GM04504 (cell line): Measurements from ENCODE around the gene SLC7A9.

Experiments
- DNase-seq: peaks from one replicate; pipeline ENCODE4 v3.0.0-alpha.2; 2012; ENCODE audit warnings: low read depth

SLC7A9 gene

GRCh38 chr19:32828643-32829344 lies 40.8 kb downstream of the SLC7A9 start:
- DNase-seq = no peak

GRCh38 chr19:32828139-32828538 lies 41.4 kb downstream of the SLC7A9 start:
- no peak for DNase-seq

- no peak for DNase-seq
Measured at GRCh38 chr19:32824916-32825608, 44.5 kb downstream of the SLC7A9 start.

- no peak for DNase-seq
Measured at GRCh38 chr19:32824191-32824751, 45.3 kb downstream of the SLC7A9 start.

DNA sequence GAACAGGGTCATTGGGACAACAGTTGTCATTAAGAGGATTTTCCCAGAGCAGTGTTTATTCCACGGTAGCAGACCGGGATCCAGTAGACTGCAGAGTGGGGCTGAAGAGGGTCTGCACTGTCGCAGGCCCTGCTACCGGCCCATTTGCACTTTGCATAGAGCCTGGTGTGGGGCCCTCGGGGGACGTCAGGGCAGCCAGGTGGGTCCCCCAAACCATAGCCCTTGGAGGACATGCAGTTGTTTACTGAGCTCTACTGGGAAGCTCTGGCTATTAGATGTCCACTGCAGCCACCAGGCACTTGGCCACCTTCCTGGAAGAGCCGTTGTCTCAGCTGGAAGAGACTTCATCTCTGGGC lies 45.8 kb downstream of the SLC7A9 start:
- DNase-seq = no peak

- DNase-seq = no peak
Measured at GRCh38 chr19:32822916-32823746, 46.4 kb downstream of the SLC7A9 start.

- no peak for DNase-seq
Measured at GRCh38 chr19:32819419-32820400, 49.9 kb downstream of the SLC7A9 start.

DNA sequence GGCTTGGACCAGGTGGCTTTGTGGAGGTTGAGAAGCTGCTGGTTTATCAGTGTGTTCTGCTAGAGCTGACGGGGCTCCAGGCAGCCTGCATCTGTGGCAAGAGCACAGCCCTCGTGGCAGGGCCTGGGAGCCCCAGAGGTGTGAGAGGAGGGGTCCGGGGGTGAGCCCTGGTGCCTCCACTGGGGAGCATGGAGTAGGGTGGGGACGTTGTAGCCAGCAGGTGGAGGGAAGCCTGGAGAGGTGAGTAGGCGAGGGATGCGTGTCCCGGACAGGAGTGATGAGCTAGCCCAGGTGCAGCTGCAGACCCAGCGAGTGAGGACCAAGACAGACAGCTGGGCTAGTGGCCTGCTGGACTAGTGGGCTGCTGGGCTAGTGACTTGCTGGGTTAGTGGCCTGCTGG lies 51.0 kb downstream of the SLC7A9 start:
- no peak for DNase-seq

GRCh38 chr19:32817569-32818476 lies 51.7 kb downstream of the SLC7A9 start:
- no peak for DNase-seq

GRCh38 chr19:32816555-32817099 lies 52.9 kb downstream of the SLC7A9 start:
- no peak for DNase-seq

- DNase-seq = no peak
Measured at GRCh38 chr19:32814624-32815023, 54.9 kb downstream of the SLC7A9 start.

GRCh38 chr19:32813862-32814425 lies 55.6 kb downstream of the SLC7A9 start:
- DNase-seq = no peak

- DNase-seq = no peak
Measured at GRCh38 chr19:32812571-32812970, 57.0 kb downstream of the SLC7A9 start.

GRCh38 chr19:32812036-32812435 lies 57.5 kb downstream of the SLC7A9 start:
- no peak for DNase-seq

GRCh38 chr19:32811151-32811550 lies 58.4 kb downstream of the SLC7A9 start:
- no peak for DNase-seq

DNA sequence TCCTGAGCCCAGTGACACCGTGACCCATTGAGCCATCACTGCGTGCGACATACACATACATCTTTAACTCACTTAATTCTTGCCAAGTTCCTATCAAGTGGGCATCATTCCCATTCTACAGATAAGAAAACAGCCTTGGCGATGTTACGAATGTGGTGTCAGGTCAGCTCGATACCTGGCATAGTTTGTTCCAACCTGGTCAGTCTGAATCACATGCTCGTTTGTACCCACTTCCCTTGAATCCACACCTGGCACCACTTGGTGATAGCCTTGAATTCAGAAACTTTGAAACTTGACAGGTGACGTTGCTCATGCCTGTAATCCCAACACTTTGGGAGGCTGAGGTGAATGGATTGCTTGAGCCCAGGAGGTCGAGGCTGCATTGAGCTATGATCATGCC lies 59.1 kb downstream of the SLC7A9 start:
- DNase-seq = no peak

GRCh38 chr19:32809754-32810153 lies 59.8 kb downstream of the SLC7A9 start:
- DNase-seq = no peak

DNA sequence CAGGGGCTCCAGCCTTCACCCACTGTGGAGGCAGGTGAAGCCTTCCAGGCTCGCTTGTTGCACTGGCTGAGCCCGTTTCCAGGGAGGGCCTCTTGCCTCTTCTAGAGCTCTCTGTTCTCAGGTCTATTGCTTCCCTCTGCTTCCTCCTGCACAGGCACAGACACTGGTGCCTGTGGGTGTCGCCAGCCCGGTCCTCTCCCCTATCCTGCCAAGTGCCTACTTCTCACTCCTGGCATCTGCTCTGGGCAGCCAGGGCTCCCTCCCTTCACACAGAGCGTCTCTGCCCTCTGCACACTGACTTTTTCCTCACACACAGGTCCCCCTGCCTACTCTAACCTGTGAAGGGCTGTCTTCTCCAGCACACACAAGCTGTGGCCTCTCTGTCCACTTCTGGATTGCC lies 60.3 kb downstream of the SLC7A9 start:
- no peak for DNase-seq

GRCh38 chr19:32808236-32808635 lies 61.3 kb downstream of the SLC7A9 start:
- DNase-seq = no peak

GRCh38 chr19:32802840-32803239 lies 66.7 kb downstream of the SLC7A9 start:
- no peak for DNase-seq
